ENCODE measurements around the gene ADSL.

DNA sequence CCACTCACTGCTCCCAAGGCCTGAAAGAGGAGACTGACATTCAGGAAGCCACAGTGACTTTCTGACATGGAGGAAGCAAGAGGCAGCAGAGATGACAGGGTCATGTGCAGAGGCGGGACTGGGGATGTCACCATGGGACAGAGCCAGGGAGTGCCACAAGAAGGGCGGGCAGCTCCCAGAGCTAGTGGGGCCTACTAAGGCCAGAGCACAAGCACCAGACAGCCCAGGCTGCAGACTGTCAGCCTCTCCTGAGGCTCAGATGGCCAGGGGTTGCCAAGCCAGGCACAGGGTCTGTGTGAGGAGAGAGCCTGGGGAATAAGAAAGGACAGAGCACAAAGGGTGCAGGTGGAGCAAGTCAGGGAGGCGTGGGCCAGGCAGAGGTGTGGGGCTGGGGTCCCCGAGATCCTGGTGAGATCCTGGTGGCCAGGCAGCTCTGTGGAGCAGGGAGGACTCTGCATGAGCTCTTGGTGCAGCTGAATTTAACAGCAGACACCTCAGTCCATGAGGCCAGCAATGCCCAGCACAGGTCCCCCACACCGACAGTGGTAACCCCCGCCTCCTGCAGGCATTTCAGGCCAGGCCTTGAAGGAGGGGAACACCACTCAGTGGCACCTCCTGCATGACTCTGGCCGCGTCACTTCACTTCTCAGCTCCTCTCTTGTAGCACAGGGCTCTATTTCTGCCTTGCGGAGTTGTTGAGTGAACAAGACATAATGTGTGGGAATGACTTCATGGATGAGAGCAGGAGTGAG lies 76.4 kb downstream of the ADSL start:
- TF ChIP-seq, protein P1, sequence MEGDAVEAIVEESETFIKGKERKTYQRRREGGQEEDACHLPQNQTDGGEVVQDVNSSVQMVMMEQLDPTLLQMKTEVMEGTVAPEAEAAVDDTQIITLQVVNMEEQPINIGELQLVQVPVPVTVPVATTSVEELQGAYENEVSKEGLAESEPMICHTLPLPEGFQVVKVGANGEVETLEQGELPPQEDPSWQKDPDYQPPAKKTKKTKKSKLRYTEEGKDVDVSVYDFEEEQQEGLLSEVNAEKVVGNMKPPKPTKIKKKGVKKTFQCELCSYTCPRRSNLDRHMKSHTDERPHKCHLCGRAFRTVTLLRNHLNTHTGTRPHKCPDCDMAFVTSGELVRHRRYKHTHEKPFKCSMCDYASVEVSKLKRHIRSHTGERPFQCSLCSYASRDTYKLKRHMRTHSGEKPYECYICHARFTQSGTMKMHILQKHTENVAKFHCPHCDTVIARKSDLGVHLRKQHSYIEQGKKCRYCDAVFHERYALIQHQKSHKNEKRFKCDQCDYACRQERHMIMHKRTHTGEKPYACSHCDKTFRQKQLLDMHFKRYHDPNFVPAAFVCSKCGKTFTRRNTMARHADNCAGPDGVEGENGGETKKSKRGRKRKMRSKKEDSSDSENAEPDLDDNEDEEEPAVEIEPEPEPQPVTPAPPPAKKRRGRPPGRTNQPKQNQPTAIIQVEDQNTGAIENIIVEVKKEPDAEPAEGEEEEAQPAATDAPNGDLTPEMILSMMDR (IDR thresholded peaks at IDR 0.05) = no peak
- no peak for TF ChIP-seq POLR2AphosphoS5 (IDR thresholded peaks at IDR 0.05; ENCODE audit: insufficient read depth in 1 of 2, low read depth in 1 of 2)
- TF ChIP-seq POLR2A (IDR thresholded peaks at IDR 0.05) = no peak
